ENCODE results near the gene PDIA6. TPM values are rescaled to one million over a fixed set of nuclear protein-coding genes. Genes with fewer than 3 reads are reported as not detected.

PDIA6 gene
- total RNA-seq, 2 donors from 2014 or later = 109 to 213 TPM

DNA sequence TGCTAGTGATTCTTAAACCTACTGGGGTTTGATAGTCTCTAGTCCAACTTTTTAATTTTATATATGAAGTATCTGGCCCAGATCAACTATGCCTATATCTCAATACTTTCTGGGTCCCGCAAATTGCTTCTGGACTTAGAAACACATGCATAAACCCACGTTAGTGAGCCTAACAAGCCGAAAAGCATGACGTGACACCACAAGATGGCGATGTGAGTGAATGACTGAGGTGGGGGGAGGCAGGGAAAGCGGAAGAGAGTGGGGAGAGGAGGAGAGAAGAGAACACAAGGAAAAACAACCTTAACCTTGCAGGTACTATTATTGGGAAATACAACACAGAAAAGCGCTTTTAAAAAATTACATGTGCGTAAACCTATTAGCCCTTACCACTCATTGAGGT lies 13.8 kb downstream of the PDIA6 start:
- Histone ChIP-seq H3K36me3 (peaks cover 0 to 3% of the 10 kb centered on the region in 2 donors), H3K4me3 (no peak overlapping the region), H3K9me3 (no peaks in the 10 kb centered on the region), H3K27ac (no peak overlapping the region), H3K27me3 (replicated peaks; ENCODE audit: insufficient read depth) (no peaks in the 10 kb centered on the region), H3K4me1 (replicated peaks) (no peaks in the 10 kb centered on the region)
- intact Hi-C loops (cut with DNase I) = no loop called here
- 83% methylated on average over 8 of the region's 8 CpGs for WGBS
- TF ChIP-seq, protein P1, sequence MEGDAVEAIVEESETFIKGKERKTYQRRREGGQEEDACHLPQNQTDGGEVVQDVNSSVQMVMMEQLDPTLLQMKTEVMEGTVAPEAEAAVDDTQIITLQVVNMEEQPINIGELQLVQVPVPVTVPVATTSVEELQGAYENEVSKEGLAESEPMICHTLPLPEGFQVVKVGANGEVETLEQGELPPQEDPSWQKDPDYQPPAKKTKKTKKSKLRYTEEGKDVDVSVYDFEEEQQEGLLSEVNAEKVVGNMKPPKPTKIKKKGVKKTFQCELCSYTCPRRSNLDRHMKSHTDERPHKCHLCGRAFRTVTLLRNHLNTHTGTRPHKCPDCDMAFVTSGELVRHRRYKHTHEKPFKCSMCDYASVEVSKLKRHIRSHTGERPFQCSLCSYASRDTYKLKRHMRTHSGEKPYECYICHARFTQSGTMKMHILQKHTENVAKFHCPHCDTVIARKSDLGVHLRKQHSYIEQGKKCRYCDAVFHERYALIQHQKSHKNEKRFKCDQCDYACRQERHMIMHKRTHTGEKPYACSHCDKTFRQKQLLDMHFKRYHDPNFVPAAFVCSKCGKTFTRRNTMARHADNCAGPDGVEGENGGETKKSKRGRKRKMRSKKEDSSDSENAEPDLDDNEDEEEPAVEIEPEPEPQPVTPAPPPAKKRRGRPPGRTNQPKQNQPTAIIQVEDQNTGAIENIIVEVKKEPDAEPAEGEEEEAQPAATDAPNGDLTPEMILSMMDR (IDR thresholded peaks at IDR 0.05) = no peak
- no peak for TF ChIP-seq POLR2A (IDR thresholded peaks at IDR 0.05)
- DNase-seq (ENCODE audit: low spot score) = no peak

DNA sequence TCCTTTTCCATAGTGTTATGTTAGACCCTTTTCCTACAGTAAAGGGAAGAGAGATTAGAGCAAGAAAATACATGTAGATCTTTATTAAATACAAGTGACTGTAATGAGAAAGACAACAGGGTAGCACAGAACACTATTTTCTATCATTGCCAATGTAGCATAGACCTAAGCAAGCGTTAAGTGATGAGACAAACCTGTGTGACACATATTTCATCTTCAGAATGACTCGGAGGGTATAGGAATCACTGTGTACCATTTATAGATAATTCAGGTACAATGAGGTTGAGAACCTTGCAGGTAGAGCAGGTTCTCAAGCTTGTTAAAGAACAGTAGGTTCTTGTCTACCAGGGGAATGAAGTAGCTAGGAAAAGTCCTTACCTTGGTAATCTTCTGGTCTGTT lies 15.9 kb downstream of the PDIA6 start:
- 92% methylated on average over 2 of the region's 2 CpGs for WGBS
- TF ChIP-seq POLR2AphosphoS5 (IDR thresholded peaks at IDR 0.05) (no peak), POLR2A (IDR thresholded peaks at IDR 0.05) (no peak)
- TF ChIP-seq, protein P1 (IDR thresholded peaks at IDR 0.05) = no peak
- intact Hi-C loops (cut with DNase I) = no loop called here
- no peak for DNase-seq (ENCODE audit: low spot score)
- Histone ChIP-seq H3K4me3 (no peak overlapping the region), H3K27ac (no peak overlapping the region), H3K4me1 (replicated peaks) (no peaks in the 10 kb centered on the region), H3K36me3 (peaks cover 0 to 3% of the 10 kb centered on the region in 2 donors), H3K9me3 (no peaks in the 10 kb centered on the region), H3K27me3 (replicated peaks; ENCODE audit: insufficient read depth) (no peaks in the 10 kb centered on the region)

DNA sequence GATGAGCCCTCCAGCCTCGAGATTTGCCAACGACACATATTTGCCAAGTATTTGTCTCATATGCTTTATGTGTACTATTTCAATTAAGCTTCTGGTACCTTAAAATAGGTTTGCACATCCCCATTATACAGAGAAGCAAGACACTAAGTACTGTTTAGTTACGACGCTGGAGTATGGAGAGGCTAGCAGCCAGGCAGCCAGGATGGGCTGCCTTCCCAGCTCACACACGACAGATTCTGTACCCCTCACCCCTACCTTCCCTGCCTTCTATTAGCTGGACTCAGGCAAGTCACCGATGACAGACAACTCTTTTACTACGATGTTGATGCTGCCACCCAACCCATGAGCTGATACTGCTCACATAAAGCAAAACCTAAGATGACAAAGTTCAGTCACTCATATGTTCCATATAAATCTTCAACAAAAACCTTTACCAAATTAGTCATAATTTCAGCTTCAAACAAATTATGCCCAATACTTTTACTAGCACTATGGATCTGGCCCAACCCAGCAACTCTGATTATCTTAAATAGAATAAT lies 17.0 kb downstream of the PDIA6 start:
- H3K27me3 ChIP-seq (replicated peaks; ENCODE audit: insufficient read depth) = no peaks in the 10 kb centered on the region
- H3K36me3 ChIP-seq = peaks cover 0 to 3% of the 10 kb centered on the region in 2 donors
- no peaks in the 10 kb centered on the region for H3K4me1 ChIP-seq (replicated peaks)
- 69% methylated on average over 7 of the region's 7 CpGs for WGBS
- intact Hi-C loops (cut with DNase I) = no loop called here
- DNase-seq (ENCODE audit: low spot score) = no peak
- TF ChIP-seq POLR2AphosphoS5 (IDR thresholded peaks at IDR 0.05) (no peak), POLR2A (IDR thresholded peaks at IDR 0.05) (no peak)
- TF ChIP-seq, protein P1 (IDR thresholded peaks at IDR 0.05) = no peak
- H3K27ac ChIP-seq = no peak overlapping the region
- H3K9me3 ChIP-seq = no peaks in the 10 kb centered on the region
- no peak overlapping the region for H3K4me3 ChIP-seq

DNA sequence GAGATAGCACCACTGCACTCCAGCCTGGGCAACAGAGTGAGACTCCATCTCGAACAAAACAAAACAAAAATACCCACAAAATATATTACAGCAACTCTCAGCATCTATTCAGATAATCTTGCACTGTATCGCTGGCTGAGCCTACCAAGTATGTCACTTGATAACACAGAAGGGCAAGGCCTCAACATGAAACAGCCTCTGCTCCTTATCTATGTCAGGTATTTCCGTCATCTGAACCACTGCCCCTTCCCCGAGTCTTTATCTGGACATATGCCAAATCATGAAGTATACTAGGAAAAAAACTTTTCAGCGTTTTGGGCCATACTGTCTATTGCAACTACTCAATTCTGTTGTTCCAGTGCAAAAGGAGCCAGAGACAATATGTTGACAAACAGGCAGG lies 17.7 kb downstream of the PDIA6 start:
- 71% methylated on average over 5 of the region's 5 CpGs for WGBS
- Histone ChIP-seq H3K4me3 (no peak overlapping the region), H3K9me3 (no peaks in the 10 kb centered on the region), H3K36me3 (peaks cover 0 to 3% of the 10 kb centered on the region in 2 donors), H3K4me1 (replicated peaks) (no peaks in the 10 kb centered on the region), H3K27ac (no peak overlapping the region), H3K27me3 (replicated peaks; ENCODE audit: insufficient read depth) (no peaks in the 10 kb centered on the region)
- DNase-seq (ENCODE audit: low spot score) = no peak
- TF ChIP-seq, protein P1 (IDR thresholded peaks at IDR 0.05) = no peak
- TF ChIP-seq POLR2A (IDR thresholded peaks at IDR 0.05) (no peak), POLR2AphosphoS5 (IDR thresholded peaks at IDR 0.05) (no peak)
- intact Hi-C loops (cut with DNase I) = no loop called here

DNA sequence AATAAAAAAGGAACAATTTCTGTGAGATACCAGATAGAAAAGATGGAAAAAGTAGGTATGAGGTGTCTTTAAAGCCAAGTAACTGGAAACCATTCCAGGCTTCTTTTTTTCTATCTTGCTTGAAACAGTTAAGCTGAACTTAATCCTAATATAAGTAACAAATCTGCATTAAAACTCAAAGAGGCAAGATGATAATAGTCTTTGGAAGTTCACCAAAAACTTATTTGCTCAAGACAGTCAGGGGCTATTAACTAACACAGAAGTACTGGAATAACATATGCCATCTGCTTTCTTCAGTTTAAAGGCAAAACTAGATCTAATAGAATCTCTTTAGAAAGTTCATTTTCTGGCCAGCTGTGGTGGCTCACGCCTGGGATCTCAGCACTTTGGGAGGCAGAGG lies 18.8 kb downstream of the PDIA6 start:
- no peak for TF ChIP-seq POLR2AphosphoS5 (IDR thresholded peaks at IDR 0.05)
- Histone ChIP-seq H3K4me1 (replicated peaks) (no peaks in the 10 kb centered on the region), H3K9me3 (no peaks in the 10 kb centered on the region), H3K27ac (no peak overlapping the region), H3K36me3 (peaks cover 0 to 3% of the 10 kb centered on the region in 2 donors), H3K4me3 (no peak overlapping the region), H3K27me3 (replicated peaks; ENCODE audit: insufficient read depth) (no peaks in the 10 kb centered on the region)
- intact Hi-C loops (cut with DNase I) = no loop called here
- DNase-seq (ENCODE audit: low spot score) = no peak
- 44% methylated on average over 1 of the region's 1 CpG for WGBS
